Hepatocyte (in vitro differentiated cells): Measurements from ENCODE around the gene HSPA8.

Experiments used
- EZH2 ChIP-seq: fragments of 200-600 bp; sonication (generic); IDR thresholded peaks from 2 replicates; pipeline ENCODE4 v1.6.1; 2016; ENCODE audit warnings: antibody characterized with exemption, mild to moderate bottlenecking, borderline replicate concordance
- EZH2phosphoT487 ChIP-seq: fragments of 200-600 bp; sonication (generic); IDR thresholded peaks from one replicate; pipeline ENCODE4 v1.6.1; 2018; ENCODE audit warnings: antibody characterized with exemption, mild to moderate bottlenecking, low read depth, moderate library complexity; ENCODE audit not compliant: unreplicated experiment, severe bottlenecking
- TF ChIP-seq, protein P1 (sequence below): fragments of 200-600 bp; sonication (generic); IDR thresholded peaks from 2 replicates; pipeline ENCODE4 v1.5.1; 2016; ENCODE audit warnings: antibody characterized with exemption, mild to moderate bottlenecking; ENCODE audit not compliant: poor library complexity

DNA sequence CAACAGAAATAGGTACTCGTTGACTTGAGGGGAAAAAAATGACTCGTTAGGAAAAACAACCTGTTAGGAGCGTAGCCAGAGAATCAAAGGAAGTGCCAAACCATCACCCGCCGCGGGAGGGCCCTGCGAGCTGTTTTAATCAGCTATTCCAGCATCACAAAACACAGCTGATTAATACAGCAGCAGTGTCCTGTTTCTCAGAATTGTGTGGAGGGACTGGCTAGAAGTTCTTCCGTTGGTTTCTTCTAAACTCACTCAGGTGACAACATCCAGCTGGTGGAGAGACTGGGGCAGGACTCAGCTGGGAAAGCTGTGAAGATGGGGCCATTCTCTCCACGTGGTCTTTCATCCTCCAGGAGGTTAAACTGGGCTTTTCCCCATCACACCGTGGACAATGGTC lies 28.0 kb downstream of the HSPA8 start:
- TF ChIP-seq, protein P1, sequence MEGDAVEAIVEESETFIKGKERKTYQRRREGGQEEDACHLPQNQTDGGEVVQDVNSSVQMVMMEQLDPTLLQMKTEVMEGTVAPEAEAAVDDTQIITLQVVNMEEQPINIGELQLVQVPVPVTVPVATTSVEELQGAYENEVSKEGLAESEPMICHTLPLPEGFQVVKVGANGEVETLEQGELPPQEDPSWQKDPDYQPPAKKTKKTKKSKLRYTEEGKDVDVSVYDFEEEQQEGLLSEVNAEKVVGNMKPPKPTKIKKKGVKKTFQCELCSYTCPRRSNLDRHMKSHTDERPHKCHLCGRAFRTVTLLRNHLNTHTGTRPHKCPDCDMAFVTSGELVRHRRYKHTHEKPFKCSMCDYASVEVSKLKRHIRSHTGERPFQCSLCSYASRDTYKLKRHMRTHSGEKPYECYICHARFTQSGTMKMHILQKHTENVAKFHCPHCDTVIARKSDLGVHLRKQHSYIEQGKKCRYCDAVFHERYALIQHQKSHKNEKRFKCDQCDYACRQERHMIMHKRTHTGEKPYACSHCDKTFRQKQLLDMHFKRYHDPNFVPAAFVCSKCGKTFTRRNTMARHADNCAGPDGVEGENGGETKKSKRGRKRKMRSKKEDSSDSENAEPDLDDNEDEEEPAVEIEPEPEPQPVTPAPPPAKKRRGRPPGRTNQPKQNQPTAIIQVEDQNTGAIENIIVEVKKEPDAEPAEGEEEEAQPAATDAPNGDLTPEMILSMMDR: no peak
- TF ChIP-seq EZH2 (no peak), EZH2phosphoT487 (no peak)
